GM12891 (cell line): ENCODE results near the gene ABLIM2.

Experiments
- POLR2A ChIP-seq: IDR thresholded peaks from 2 replicates; pipeline ENCODE4 v1.6.1; 2011; ENCODE audit warnings: low read depth, low read length, control low read depth
- POLR2AphosphoS5 ChIP-seq: IDR thresholded peaks from 2 replicates; pipeline ENCODE4 v1.6.1; 2011; ENCODE audit warnings: low read depth, low read length, control low read depth
- POU2F2 ChIP-seq: IDR thresholded peaks from 2 replicates; pipeline ENCODE4 v1.6.1; 2011; ENCODE audit warnings: low read depth, mild to moderate bottlenecking, control low read depth, low read length, moderate library complexity
- SPI1 ChIP-seq: IDR thresholded peaks from 2 replicates; pipeline ENCODE4 v1.6.1; 2011; ENCODE audit warnings: low read depth, low read length, control low read depth
- TAF1 ChIP-seq: IDR thresholded peaks from 2 replicates; pipeline ENCODE4 v1.6.1; 2011; ENCODE audit warnings: low read depth, low read length, control low read depth

- TF ChIP-seq POLR2A (no peak), POLR2AphosphoS5 (no peak), TAF1 (no peak), POU2F2 (no peak), SPI1 (no peak)
Observed at GRCh38 chr4:7998447-7998846, 160.2 kb downstream of the ABLIM2 start.
